Thyroid gland (tissue), 4 donors: ENCODE data around the gene NELL2.

Experiments used
- CTCF ChIP-seq, 6 experiments: fragments of 200-600 bp in 3 of 6; fragments of 450-650 bp in 3 of 6; sonication (generic) in 3 of 6; IDR thresholded peaks; one replicate each; pipeline ENCODE4 v1.5.1; 2016 to 2019; ENCODE audit warnings: antibody characterized with exemption in 6 of 6, mild to moderate bottlenecking in 2 of 6, inconsistent platforms in 1 of 6, moderate library complexity in 1 of 6
- POLR2A ChIP-seq, 2 donors: fragments of 450-650 bp; IDR thresholded peaks; one replicate each; pipeline ENCODE4 v1.6.1; 2017; ENCODE audit warnings: antibody characterized with exemption in 2 of 2, mild to moderate bottlenecking in 2 of 2, moderate library complexity in 1 of 2

GRCh38 chr12:44544018-44544417, 332.1 kb downstream of the NELL2 start:
- no peak for TF ChIP-seq POLR2A (IDR thresholded peaks at IDR 0.05)
- no peak for TF ChIP-seq CTCF (IDR thresholded peaks at IDR 0.05)
